CD4-positive, alpha-beta T cell treated with Interleukin-21 for 1 hour (primary cell): ENCODE data around the gene RALGPS2.
"Not testable (repeated sequence)": the region's sequence is repeated elsewhere in the genome, so short reads cannot be mapped to it uniquely, and the experiment has no call there.

Experiments
- DNase-seq: peaks from one replicate; pipeline ENCODE4 v3.0.0-alpha.2; 2020

The RALGPS2 gene

DNA sequence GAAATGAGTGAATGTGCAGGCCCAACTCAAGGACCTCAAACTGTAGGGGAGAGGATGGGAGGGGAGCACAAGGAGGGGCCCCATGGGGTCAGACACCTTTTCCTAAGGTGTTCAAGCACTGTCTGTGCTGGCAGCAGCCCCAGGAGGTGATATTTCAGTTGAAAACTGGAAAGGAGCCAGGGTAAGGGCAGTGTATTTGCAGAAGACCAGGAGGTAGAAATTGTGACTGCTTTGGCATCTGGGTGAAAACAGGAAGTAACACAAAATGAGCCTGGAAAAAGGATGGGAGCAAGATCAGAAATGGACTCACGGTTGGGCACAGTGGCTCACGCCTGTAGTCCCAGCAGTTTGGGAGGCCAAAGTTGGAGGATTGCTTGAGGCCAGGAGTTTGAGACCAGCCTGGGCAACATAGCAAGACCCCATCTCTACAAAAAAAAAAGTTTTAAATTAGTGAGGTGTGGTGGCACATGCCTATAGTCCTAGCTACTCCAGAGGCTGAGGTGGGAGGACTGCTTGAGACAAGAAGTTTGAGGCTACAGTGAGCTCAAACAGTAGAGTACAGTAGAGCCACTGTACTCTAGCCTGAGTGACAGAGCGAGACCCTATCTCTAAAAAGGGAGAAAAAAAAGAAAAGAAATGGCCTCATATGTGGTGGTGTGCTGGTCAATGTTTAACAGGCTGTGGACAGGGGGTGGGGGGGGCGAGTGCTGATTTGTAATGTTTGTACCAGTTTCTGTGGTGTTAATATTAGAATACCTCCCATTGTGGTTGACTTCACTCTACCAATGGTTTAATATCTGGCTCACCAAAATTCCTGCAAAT lies 222.0 kb downstream of the RALGPS2 start:
- DNase-seq: no peak

- no peak for DNase-seq
These were observed 222.6 kb downstream of the RALGPS2 start for GRCh38 chr1:178947677-178947981.

DNA sequence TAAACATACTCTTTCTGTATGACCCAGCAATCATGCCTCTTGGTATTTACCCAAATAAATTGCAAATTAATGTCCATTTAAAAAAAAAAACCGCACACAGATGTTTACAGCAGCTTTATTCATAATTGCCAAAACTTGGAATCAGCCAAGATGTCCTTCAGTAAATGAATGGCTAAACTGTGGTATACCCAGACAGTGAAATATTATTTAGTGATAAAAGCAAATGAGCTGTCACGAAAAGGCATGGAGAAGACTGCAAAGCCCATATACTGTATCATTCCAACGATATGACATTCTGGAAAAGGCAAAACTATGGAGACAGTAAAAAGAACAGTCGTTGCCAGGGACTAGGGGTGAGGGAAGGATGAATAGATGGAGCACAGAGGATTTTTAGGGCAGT lies 223.6 kb downstream of the RALGPS2 start:
- DNase-seq: no peak

DNA sequence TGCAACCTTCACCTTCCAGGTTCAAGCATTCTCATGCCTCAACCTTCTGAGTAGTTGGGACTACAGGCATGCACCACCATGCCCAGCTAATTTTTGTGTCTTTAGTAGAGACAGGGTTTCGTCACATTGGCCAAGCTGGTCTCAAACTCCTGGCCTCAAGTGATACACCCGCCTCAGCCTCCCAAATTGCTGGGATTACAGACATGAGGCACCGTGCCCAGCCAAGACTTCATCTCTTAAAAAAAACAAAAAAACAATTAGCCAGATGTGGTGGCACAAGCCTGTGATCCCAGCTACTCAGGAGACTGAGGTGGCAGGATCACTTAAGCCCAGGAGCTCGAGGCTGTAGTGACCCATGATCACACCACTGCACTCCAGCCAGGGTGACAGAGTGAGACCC lies 224.8 kb downstream of the RALGPS2 start:
- not testable (repeated sequence) for DNase-seq

DNA sequence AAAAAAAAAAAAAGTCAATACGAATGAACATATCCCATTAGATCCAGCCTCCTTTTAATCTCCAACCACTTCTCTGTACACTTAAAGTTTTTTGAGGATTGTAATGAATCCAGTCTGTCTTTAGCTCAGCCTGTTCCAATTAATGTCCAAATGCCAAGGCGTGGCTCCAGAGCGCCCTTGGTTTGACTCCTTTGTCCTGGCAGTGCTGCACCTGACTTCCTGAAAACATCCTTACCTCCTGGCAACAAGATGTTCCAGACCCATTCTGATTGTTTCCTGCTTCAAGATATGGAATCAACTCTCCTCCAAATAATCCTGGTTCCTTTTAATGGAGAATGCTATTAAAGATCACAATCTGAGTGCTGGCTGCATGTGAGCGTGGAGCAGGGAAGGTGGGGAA lies 226.6 kb downstream of the RALGPS2 start:
- no peak for DNase-seq

GRCh38 chr1:178953034-178953433 lies 228.0 kb downstream of the RALGPS2 start:
- no peak for DNase-seq

DNA sequence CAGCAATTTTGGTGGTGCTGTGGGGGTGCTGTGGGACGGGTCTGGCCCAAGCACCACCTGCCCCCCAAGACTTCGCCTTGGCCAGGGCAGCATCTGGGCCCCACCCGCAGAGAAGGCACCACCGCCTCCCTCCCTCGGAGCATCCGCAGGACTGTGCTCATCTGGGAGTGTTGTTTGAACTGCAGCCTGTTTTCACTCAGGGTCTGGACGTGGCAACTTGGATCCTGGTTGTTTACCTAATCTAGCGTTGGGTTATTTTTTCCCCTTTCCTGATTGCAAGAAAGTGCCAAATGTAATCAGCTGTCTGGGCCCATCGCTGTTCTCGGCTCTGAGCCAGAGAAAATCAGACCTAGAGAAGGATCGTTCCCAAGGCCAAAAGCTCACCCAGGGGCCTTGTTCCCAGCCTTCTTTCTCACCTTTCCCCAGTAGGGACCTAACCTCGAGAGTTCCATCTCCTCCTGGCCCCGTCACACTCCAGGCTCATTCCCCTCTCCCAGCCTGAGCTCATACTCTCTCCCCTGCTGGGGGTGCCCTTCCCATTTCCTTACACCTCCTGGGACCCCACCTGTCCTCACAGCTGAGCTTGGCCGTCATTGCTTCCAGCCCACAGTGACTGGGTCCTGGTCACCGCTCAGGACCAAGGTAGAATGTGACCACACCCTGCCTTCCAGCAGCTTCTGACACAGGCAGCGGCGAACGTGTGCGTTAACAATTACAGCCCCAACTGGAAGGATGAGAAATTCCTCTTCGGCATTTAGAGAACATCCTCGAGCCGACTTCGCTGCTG lies 228.7 kb downstream of the RALGPS2 start:
- no peak for DNase-seq

GRCh38 chr1:178954325-178954690 lies 229.3 kb downstream of the RALGPS2 start:
- no peak for DNase-seq

GRCh38 chr1:178954937-178955336 lies 229.9 kb downstream of the RALGPS2 start:
- no peak for DNase-seq

DNA sequence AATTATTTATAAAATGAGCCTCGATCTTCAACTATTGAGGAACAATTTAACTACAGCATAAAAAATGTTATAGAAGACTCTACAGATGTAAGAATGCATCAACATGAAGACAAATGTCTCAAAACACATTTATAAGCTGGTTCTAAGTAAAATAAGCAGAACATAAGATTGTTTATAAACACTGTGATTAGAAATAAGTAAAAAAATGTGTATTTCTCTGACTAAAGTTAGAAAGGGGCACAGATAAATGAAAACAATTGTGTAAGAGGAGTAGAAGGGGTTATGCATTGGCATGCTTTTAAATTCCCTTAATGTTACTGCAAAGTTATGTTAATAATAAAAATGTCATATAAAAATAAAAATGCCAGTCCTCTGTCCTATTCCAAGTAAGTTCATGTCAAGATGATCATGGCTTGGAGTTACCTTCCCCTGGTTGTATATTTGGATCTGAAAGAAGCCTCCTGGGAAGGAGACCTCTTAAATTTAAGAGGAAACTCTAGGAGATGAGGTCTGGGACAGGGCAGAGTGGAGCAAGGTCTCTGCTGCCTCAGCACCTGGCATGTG lies 230.4 kb downstream of the RALGPS2 start:
- no peak for DNase-seq

- DNase-seq: no peak
These were observed 233.4 kb downstream of the RALGPS2 start for GRCh38 chr1:178958491-178958890.

- no peak for DNase-seq
These were observed 234.8 kb downstream of the RALGPS2 start for GRCh38 chr1:178959543-178960460.

DNA sequence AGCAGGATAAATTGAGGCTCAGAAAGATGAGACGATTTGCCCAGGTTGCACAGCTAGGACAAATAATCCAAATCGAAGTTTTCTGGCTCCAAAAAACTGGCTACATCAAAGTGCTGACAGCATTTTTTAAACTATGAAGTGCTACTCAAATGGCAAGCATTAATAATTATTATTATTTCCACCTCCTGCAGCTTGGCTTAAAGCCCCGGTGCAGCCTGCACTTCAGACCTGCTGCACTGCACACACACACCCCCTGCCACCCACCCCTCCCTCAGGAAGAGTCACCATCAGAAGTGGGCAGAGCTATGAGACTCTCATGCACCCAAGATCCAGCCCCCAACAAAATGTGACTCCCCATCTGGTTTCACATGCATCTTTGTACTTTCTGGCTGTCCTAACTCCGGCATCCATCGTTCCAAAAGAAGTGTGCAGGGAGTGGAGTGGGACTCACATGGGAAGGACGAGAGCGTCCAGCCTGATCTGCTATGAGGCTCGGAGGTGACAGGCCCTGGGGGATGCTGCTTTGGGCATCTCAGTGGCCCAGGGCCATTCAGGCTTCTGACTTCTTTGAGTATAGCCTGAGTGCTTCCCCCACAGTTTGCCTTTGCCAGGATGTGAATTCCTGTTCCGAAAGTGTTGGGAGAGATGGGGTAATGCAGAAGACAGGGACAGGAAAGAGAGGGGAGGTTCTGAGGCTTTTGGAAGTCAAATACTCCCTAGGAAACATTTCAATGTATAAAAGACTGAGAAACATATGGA lies 235.6 kb downstream of the RALGPS2 start:
- no peak for DNase-seq

DNA sequence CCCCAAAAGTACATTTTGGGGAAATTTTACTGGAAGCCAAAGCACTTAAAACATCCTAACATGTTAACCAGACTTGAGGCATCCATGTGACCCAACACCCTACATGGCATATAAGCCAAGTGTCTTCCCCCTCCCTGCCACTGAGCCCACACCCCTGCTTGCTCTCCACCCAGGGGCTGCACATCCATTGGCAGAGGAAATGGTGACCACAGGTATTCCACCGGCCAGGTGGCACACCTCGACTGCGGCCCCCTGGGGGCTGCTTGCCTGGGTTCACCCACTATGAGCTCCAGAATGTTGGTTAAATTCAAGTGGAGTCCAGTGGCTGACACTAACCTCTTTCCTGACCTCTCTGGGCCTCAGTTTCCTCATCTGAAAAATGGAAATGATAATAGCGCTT lies 236.3 kb downstream of the RALGPS2 start:
- no peak for DNase-seq

DNA sequence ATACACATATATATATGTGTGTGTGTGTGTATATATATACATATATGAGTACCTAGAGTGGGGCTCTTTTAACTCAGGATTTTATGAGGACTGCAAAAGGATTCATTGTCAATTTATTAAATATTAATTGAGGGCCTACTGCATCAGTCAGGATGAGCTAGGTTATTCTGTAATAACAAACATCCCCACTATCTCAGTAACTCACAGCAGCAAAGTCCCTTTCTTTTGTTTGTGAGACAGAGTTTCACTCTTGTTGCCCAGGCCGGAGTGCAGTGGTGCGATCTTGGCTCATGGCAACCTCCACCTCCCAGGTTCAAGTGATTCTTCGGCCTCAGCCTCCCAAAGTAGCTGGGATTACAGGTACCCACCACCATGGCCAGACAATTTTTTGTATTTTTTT lies 236.8 kb downstream of the RALGPS2 start:
- DNase-seq: no peak

DNA sequence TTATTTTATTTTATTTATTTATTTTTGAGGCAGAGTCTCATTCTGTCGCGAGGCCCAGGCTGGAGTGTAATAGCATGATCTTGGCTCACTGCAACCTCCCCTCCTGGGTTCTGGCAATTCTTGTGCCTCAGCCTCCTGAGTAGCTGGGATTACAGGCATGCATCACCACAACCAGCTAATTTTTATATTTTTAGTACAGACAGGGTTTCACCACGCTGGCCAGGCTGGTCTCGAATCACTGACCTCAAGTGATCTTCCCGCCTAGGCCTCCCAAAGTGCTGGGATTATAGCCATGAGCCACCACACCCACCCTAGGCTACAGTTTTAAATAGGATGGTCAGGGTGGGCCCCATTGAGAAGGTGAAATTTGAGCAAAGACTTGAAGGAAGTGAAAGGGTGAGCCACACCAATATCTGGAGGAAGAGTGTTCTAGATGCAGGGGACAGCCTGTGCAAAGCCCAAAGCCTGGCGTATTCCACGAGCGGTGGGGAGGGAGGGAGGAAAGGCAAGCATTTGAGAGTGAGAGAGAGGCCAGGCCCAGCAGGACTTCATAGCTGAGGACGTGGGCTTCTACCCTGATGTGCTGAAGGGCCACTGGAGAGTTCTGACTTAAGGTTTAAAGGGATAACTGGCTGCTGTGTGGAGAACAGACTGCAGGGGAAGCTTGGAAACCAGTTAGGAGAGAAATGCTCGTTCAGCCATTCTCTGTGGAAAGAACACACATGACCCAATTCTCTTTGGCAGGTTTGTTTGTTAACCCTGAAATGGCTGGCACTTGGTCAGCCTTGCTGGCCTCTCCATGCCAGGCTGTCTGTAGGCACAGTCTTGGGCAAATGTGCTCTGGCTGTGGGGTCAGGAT lies 238.0 kb downstream of the RALGPS2 start:
- no peak for DNase-seq

- DNase-seq: no peak
These were observed 239.7 kb downstream of the RALGPS2 start for GRCh38 chr1:178964469-178965330.

GRCh38 chr1:178966312-178966711 lies 241.3 kb downstream of the RALGPS2 start:
- no peak for DNase-seq

DNA sequence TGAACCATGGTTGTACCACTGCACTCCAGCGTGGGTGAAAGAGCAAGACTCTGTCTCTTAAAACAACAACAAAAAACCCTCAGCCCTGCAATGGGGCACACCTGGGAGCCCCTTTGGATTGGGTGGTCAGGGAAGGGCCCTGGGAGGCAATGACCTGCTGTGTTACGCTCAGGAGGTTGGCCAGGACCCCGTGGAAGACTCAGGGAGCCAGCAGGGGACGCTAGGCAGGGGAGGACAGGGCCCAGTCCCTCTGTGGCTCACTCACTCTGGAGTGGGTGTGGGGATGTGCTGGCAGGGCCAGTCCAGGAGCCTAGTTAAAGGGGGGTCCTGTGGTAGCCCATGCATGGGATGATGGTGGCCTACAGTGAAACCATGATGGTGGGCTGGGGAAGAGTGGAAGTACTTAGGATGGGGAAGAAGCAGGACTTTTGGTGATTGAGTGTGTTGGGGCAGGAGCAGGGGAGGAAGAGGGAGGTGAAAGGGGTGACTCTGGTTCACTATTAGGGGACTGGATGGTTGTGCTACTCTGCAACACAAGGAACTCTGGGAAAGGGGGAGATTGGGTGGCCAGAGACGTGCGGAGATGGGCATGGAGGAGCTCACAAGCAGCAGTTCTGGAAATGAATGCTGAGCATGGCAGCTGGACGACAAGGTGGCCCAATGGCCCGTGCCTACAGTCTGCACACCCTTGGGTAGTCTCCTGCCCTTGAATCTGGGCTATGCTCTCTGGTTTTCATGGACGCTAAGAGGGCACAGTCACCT lies 244.4 kb downstream of the RALGPS2 start:
- DNase-seq: no peak

GRCh38 chr1:178970184-178970583 lies 245.1 kb downstream of the RALGPS2 start:
- no peak for DNase-seq
